ENCODE measurements around the gene SFMBT2. TPM values are rescaled to one million over a fixed set of nuclear protein-coding genes. Genes with fewer than 3 reads are reported as not detected.

SFMBT2 gene
- total and polyA plus RNA-seq, 2 of the 4 experiments (the other 2 are of a cell fraction) = 0.70 to 1.3 TPM

- DNase-seq = no peak
- H3K9ac ChIP-seq (ENCODE audit: low read depth, low read length) = no peak overlapping the region
- H2AK9ac ChIP-seq (replicated peaks; ENCODE audit: low read depth, low read length, poor library complexity) = no peak overlapping the region
- H4K5ac ChIP-seq (ENCODE audit: low read depth, low read length) = no peak overlapping the region
- H3K23ac ChIP-seq (ENCODE audit: low read depth, low read length) = no peak overlapping the region
- POLR2A ChIA-PET (ENCODE audit: unreplicated experiment) = interaction anchor here (0.6 kb wide), 1 partner anchor 293 kb away, joined by 4 read pairs; no protein-coding TSS in a partner anchor
- BruUV-seq (replicated peaks) = no TSS peak
- H3K9me1 ChIP-seq (ENCODE audit: insufficient read depth, low read length) = no peaks in the 10 kb centered on the region
- H3K4me3 ChIP-seq (ENCODE audit: insufficient read depth, low read depth, low read length) = no peak overlapping the region
- 80% methylated on average over 1 of the region's 6 CpGs; no CpG with 5 or more reads in 1 of the 2 experiments for WGBS, 2 experiments (ENCODE audit: extremely low coverage in 2 of 2, insufficient read length in 1 of 2)
- no peak overlapping the region for H2BK15ac ChIP-seq (ENCODE audit: low read depth, low read length)
- intact Hi-C loops (cut with micrococcal nuclease) (no loop called here), in situ Hi-C loops (cut with MboI; ENCODE audit: low sequenced_read_pairs) (no loop called here), dilution Hi-C loops (cut with HindIII; ENCODE audit: low sequenced_read_pairs, unreplicated experiment) (no loop called here)
- TF ChIP-seq, protein P1, sequence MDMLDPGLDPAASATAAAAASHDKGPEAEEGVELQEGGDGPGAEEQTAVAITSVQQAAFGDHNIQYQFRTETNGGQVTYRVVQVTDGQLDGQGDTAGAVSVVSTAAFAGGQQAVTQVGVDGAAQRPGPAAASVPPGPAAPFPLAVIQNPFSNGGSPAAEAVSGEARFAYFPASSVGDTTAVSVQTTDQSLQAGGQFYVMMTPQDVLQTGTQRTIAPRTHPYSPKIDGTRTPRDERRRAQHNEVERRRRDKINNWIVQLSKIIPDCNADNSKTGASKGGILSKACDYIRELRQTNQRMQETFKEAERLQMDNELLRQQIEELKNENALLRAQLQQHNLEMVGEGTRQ (IDR thresholded peaks at IDR 0.05; ENCODE audit: low read depth, low read length) = no peak
- TF ChIP-seq POLR2A (IDR thresholded peaks at IDR 0.05; ENCODE audit: low read depth, low read length) (no peak), SMC3 (IDR thresholded peaks at IDR 0.05; ENCODE audit: low read depth, low read length) (no peak), CHD1 (IDR thresholded peaks at IDR 0.05; ENCODE audit: low read depth, low read length) (no peak), CEBPB (IDR thresholded peaks at IDR 0.05; ENCODE audit: low read depth, low read length) (no peak), MAZ (IDR thresholded peaks at IDR 0.05; ENCODE audit: borderline replicate concordance, low read depth, low read length) (no peak), MXI1 (IDR thresholded peaks at IDR 0.05; ENCODE audit: borderline replicate concordance, low read depth, low read length) (no peak), NFE2L2 (IDR thresholded peaks at IDR 0.05; ENCODE audit: low read depth, low read length) (no peak), RCOR1 (IDR thresholded peaks at IDR 0.05; ENCODE audit: insufficient replicate concordance, low read length) (no peak), CTCF (conservative IDR thresholded peaks at IDR 0.05; ENCODE audit: low read depth, low read length) (no peak), RFX5 (IDR thresholded peaks at IDR 0.05; ENCODE audit: low read depth, low read length) (no peak), MAFK (IDR thresholded peaks at IDR 0.05; ENCODE audit: low read depth, low read length) (no peak), FOS (IDR thresholded peaks at IDR 0.05; ENCODE audit: low read depth, low read length) (no peak), BHLHE40 (IDR thresholded peaks at IDR 0.05; ENCODE audit: low read depth, low read length) (no peak), RAD21 (IDR thresholded peaks at IDR 0.05; ENCODE audit: low read length) (no peak), ELK1 (IDR thresholded peaks at IDR 0.05; ENCODE audit: borderline replicate concordance, low read depth, low read length) (no peak)
- no peak overlapping the region for H3K18ac ChIP-seq (ENCODE audit: low read depth, low read length)
- no peaks in the 10 kb centered on the region for H4K20me1 ChIP-seq (ENCODE audit: insufficient read depth, low read length)
- H3K79me1 ChIP-seq (ENCODE audit: low read depth in 1 of 2, low read length in 2 of 2) = no peaks in the 10 kb centered on the region
- no peak overlapping the region for H4K8ac ChIP-seq (ENCODE audit: low read depth in 2 of 2, low read length in 2 of 2)
- H3K14ac ChIP-seq (replicated peaks; ENCODE audit: low read depth, low read length) = no peak overlapping the region
- H2AK5ac ChIP-seq (ENCODE audit: low read depth, low read length) = no peak overlapping the region
- no peak overlapping the region for H3K27ac ChIP-seq (ENCODE audit: insufficient read depth, low read length)
- CTCF ChIA-PET = no interaction called here
- H2BK120ac ChIP-seq (ENCODE audit: low read depth, low read length) = no peak overlapping the region
- no peak overlapping the region for H3K4me2 ChIP-seq (ENCODE audit: low read depth, low read length)
- no peaks in the 10 kb centered on the region for H3K27me3 ChIP-seq (ENCODE audit: control insufficient read depth, insufficient read depth, low read length)
- H3K4me1 ChIP-seq (ENCODE audit: control insufficient read depth, insufficient read depth, low read length) = no peaks in the 10 kb centered on the region
- no peak for ATAC-seq (ENCODE audit: low read depth)
- no peak overlapping the region for H2BK5ac ChIP-seq (ENCODE audit: low read depth, low read length, poor library complexity, severe bottlenecking)
- H4K91ac ChIP-seq (ENCODE audit: insufficient read depth, low read depth, low read length) = no peak overlapping the region
- no peak overlapping the region for H3K4ac ChIP-seq (ENCODE audit: low read depth, low read length)
- no peaks in the 10 kb centered on the region for H3K36me3 ChIP-seq (ENCODE audit: control insufficient read depth, insufficient read depth, low read length)
- no peaks in the 10 kb centered on the region for H3K9me3 ChIP-seq (ENCODE audit: control insufficient read depth, insufficient read depth, low read length)
- no peak overlapping the region for H2AFZ ChIP-seq (replicated peaks; ENCODE audit: low read length, poor library complexity)
- no peak overlapping the region for H2BK20ac ChIP-seq (ENCODE audit: low read depth, low read length)
- H3K56ac ChIP-seq (ENCODE audit: extremely low read depth, insufficient read depth, low read length) = no peak overlapping the region
These were observed 224.3 kb downstream of the SFMBT2 start for GRCh38 chr10:7186387-7187018.

All from IMR-90 (cell line).